ENCODE results near the gene ISM1.

The ISM1 gene

GRCh38 chr20:13236990-13237720, 16.1 kb downstream of the ISM1 start:
- no peak overlapping the region for H2AFZ ChIP-seq (ENCODE audit: low read length)
- no peak overlapping the region for H3K9ac ChIP-seq (ENCODE audit: low read length)
- DNase-seq, result no peak
- H3K36me3 ChIP-seq (replicated peaks; ENCODE audit: insufficient read depth, low read length), result no peaks in the 10 kb centered on the region
- H3K9me2 ChIP-seq (replicated peaks; ENCODE audit: insufficient read depth, low read length), result no peaks in the 10 kb centered on the region
- H3K9me3 ChIP-seq (replicated peaks; ENCODE audit: insufficient read depth, low read length), result no peaks in the 10 kb centered on the region
- TF ChIP-seq EZH2 (optimal IDR thresholded peaks at IDR 0.05; ENCODE audit: low read depth, low read length) (no peak), CTCF (IDR thresholded peaks at IDR 0.05; ENCODE audit: low read length) (no peak), EZH2phosphoT487 (IDR thresholded peaks at IDR 0.05; ENCODE audit: low read length) (no peak)
- no peak overlapping the region for H3K27ac ChIP-seq (ENCODE audit: low read length)
- H3K79me2 ChIP-seq (ENCODE audit: low read length), result no peaks in the 10 kb centered on the region
- H3K4me3 ChIP-seq (ENCODE audit: low read length), result no peak overlapping the region
- H3K4me1 ChIP-seq (ENCODE audit: low read length), result no peaks in the 10 kb centered on the region
- 0 out of 2 replicates have a peak, but pooled peaks cover 8% of the 10 kb centered on the region for H3K27me3 ChIP-seq (replicated peaks; ENCODE audit: insufficient read depth, low read length)
- H4K20me1 ChIP-seq (ENCODE audit: insufficient read depth, low read length), result no peaks in the 10 kb centered on the region
- H3F3A ChIP-seq (ENCODE audit: insufficient read depth, low read length), result no peaks in the 10 kb centered on the region
- H3K4me2 ChIP-seq (ENCODE audit: low read depth, low read length), result no peak overlapping the region

GRCh38 chr20:13238001-13238653, 17.1 kb downstream of the ISM1 start:
- no peaks in the 10 kb centered on the region for H3K9me2 ChIP-seq (replicated peaks; ENCODE audit: insufficient read depth, low read length)

GRCh38 chr20:13243826-13244376, 22.8 kb downstream of the ISM1 start:
- no peaks in the 10 kb centered on the region for H4K20me1 ChIP-seq (ENCODE audit: insufficient read depth, low read length)
- H3K4me1 ChIP-seq (ENCODE audit: low read length), result peaks cover 15% of the 10 kb centered on the region; the same call in 1 of the 2 replicates
- H3K4me3 ChIP-seq (ENCODE audit: low read length), result no peak overlapping the region
- H3K4me2 ChIP-seq (ENCODE audit: low read depth, low read length), result no peak overlapping the region
- H3K27ac ChIP-seq (ENCODE audit: low read length), result no peak overlapping the region
- no peaks in the 10 kb centered on the region for H3K27me3 ChIP-seq (replicated peaks; ENCODE audit: insufficient read depth, low read length)
- TF ChIP-seq EZH2phosphoT487 (IDR thresholded peaks at IDR 0.05; ENCODE audit: low read length), result no peak
- no peak for TF ChIP-seq EZH2 (optimal IDR thresholded peaks at IDR 0.05; ENCODE audit: low read depth, low read length)
- no peak for TF ChIP-seq CTCF (IDR thresholded peaks at IDR 0.05; ENCODE audit: low read length)
- peaks cover 13% of the 10 kb centered on the region; the same call in 1 of the 2 replicates for H3F3A ChIP-seq (ENCODE audit: insufficient read depth, low read length)
- H3K79me2 ChIP-seq (ENCODE audit: low read length), result no peaks in the 10 kb centered on the region
- no peaks in the 10 kb centered on the region for H3K36me3 ChIP-seq (replicated peaks; ENCODE audit: insufficient read depth, low read length)
- no peak for DNase-seq
- no peaks in the 10 kb centered on the region for H3K9me3 ChIP-seq (replicated peaks; ENCODE audit: insufficient read depth, low read length)
- H2AFZ ChIP-seq (ENCODE audit: low read length), result no peak overlapping the region
- no peak overlapping the region for H3K9ac ChIP-seq (ENCODE audit: low read length)
- H3K9me2 ChIP-seq (replicated peaks; ENCODE audit: insufficient read depth, low read length), result no peaks in the 10 kb centered on the region

More at GRCh38 chr20:13238001-13238653, 17.1 kb downstream of the ISM1 start:
- Histone ChIP-seq H3K9ac (ENCODE audit: low read length) (no peak overlapping the region), H3K79me2 (ENCODE audit: low read length) (no peaks in the 10 kb centered on the region), H3K36me3 (replicated peaks; ENCODE audit: insufficient read depth, low read length) (no peaks in the 10 kb centered on the region), H3K27ac (ENCODE audit: low read length) (no peak overlapping the region), H3K4me3 (ENCODE audit: low read length) (no peak overlapping the region), H4K20me1 (ENCODE audit: insufficient read depth, low read length) (no peaks in the 10 kb centered on the region), H3K9me3 (replicated peaks; ENCODE audit: insufficient read depth, low read length) (no peaks in the 10 kb centered on the region), H3F3A (ENCODE audit: insufficient read depth, low read length) (no peaks in the 10 kb centered on the region), H3K4me1 (ENCODE audit: low read length) (no peaks in the 10 kb centered on the region), H3K27me3 (replicated peaks; ENCODE audit: insufficient read depth, low read length) (no peaks in the 10 kb centered on the region), H2AFZ (ENCODE audit: low read length) (no peak overlapping the region), H3K4me2 (ENCODE audit: low read depth, low read length) (no peak overlapping the region)
- TF ChIP-seq EZH2 (optimal IDR thresholded peaks at IDR 0.05; ENCODE audit: low read depth, low read length) (no peak), CTCF (IDR thresholded peaks at IDR 0.05; ENCODE audit: low read length) (no peak), EZH2phosphoT487 (IDR thresholded peaks at IDR 0.05; ENCODE audit: low read length) (no peak)
- DNase-seq, result no peak

Data from MM.1S (cell line).